Liver (tissue), 9 donors: ENCODE data around the gene PLXNA2. TPM values are rescaled to one million over a fixed set of nuclear protein-coding genes. Genes with fewer than 3 reads are reported as not detected.

ENCODE experiments used
- DNase-seq: peaks from one replicate; pipeline ENCODE4 v3.0.0-alpha.2; 2017; ENCODE audit warnings: low spot score
- H3K27ac ChIP-seq, 2 donors: one replicate each; pipeline ENCODE4 v1.7.0; 2013; ENCODE audit warnings: inconsistent platforms in 2 of 2, low read length in 2 of 2, control low read depth in 1 of 2, low read depth in 1 of 2, mild to moderate bottlenecking in 1 of 2
- H3K27me3 ChIP-seq, 4 donors: one replicate each; pipeline versions ENCODE4 v1.6.1 to v1.7.0; 2013; ENCODE audit warnings: low read length in 3 of 4, inconsistent platforms in 1 of 4, mild to moderate bottlenecking in 1 of 4, moderate library complexity in 1 of 4; ENCODE audit not compliant: control insufficient read depth in 4 of 4, insufficient read depth in 4 of 4
- H3K36me3 ChIP-seq, 4 donors: one replicate each; pipeline versions ENCODE4 v1.6.1 to v1.7.0; 2013; ENCODE audit warnings: low read length in 3 of 4, mild to moderate bottlenecking in 3 of 4, low read depth in 1 of 4, moderate library complexity in 1 of 4; ENCODE audit not compliant: control insufficient read depth in 4 of 4, insufficient read depth in 3 of 4
- H3K4me1 ChIP-seq, 4 donors: one replicate each; pipeline versions ENCODE4 v1.6.1 to v1.7.0; 2013; ENCODE audit warnings: low read length in 3 of 4, mild to moderate bottlenecking in 3 of 4, moderate library complexity in 1 of 4; ENCODE audit not compliant: control insufficient read depth in 4 of 4, insufficient read depth in 4 of 4
- H3K4me3 ChIP-seq, 3 donors: one replicate each; pipeline versions ENCODE4 v1.6.1 to v1.7.0; 2013; ENCODE audit warnings: low read length in 3 of 3, control low read depth in 1 of 3, low read depth in 1 of 3, mild to moderate bottlenecking in 1 of 3
- H3K9ac ChIP-seq, 2 donors: one replicate each; pipeline ENCODE4 v1.7.0; 2013; ENCODE audit warnings: low read length in 2 of 2, mild to moderate bottlenecking in 2 of 2, moderate library complexity in 2 of 2, control low read depth in 1 of 2, low read depth in 1 of 2
- H3K9me3 ChIP-seq, 4 donors: one replicate each; pipeline versions ENCODE4 v1.6.1 to v1.7.0; 2013; ENCODE audit warnings: low read length in 3 of 4; ENCODE audit not compliant: control insufficient read depth in 4 of 4
- EGR1 ChIP-seq, 2 donors: IDR thresholded peaks; 2 replicates each; pipeline ENCODE4 v1.6.1; 2016 to 2018; ENCODE audit warnings: antibody characterized with exemption in 2 of 2, low read depth in 2 of 2
- FOXA1 ChIP-seq: IDR thresholded peaks from 2 replicates; pipeline ENCODE4 v1.6.1; 2016; ENCODE audit warnings: antibody characterized with exemption
- FOXA2 ChIP-seq: IDR thresholded peaks from 2 replicates; pipeline ENCODE4 v1.6.1; 2016; ENCODE audit warnings: antibody characterized with exemption
- GABPA ChIP-seq, 2 donors: IDR thresholded peaks in 1 of 2; conservative IDR thresholded peaks in 1 of 2; 2 replicates each; pipeline ENCODE4 v1.6.1; 2016; ENCODE audit warnings: antibody characterized with exemption in 2 of 2, mild to moderate bottlenecking in 1 of 2, moderate library complexity in 1 of 2
- HNF4A ChIP-seq, 2 donors: conservative IDR thresholded peaks; 2 replicates each; pipeline ENCODE4 v1.6.1; 2016; ENCODE audit warnings: antibody characterized with exemption in 2 of 2, mild to moderate bottlenecking in 2 of 2
- HNF4G ChIP-seq: IDR thresholded peaks from 2 replicates; pipeline ENCODE4 v1.6.1; 2016; ENCODE audit warnings: antibody characterized with exemption
- JUND ChIP-seq, 2 donors: IDR thresholded peaks; 2 replicates each; pipeline ENCODE4 v1.6.1; 2016; ENCODE audit warnings: antibody characterized with exemption in 2 of 2
- NR2F2 ChIP-seq: IDR thresholded peaks from 2 replicates; pipeline ENCODE4 v1.6.1; 2016; ENCODE audit warnings: antibody characterized with exemption
- RAD21 ChIP-seq, 2 donors: IDR thresholded peaks; 2 replicates each; pipeline ENCODE4 v1.6.1; 2016; ENCODE audit warnings: antibody characterized with exemption in 2 of 2, mild to moderate bottlenecking in 2 of 2
- RXRA ChIP-seq, 2 donors: IDR thresholded peaks; 2 replicates each; pipeline ENCODE4 v1.6.1; 2017 to 2018; ENCODE audit warnings: antibody characterized with exemption in 2 of 2, mild to moderate bottlenecking in 1 of 2
- SP1 ChIP-seq: IDR thresholded peaks from 2 replicates; pipeline ENCODE4 v1.6.1; 2018; ENCODE audit warnings: antibody characterized with exemption, mild to moderate bottlenecking
- YY1 ChIP-seq: IDR thresholded peaks from 2 replicates; pipeline ENCODE4 v1.6.1; 2016; ENCODE audit warnings: antibody characterized with exemption, mild to moderate bottlenecking
- WGBS: extraction: QIAGEN DNeasy Blood & Tissue Kit; methylation state at CpG from one replicate; pipeline ENCODE4 v1.1.7; 2013; 5-methylcytosine and 5-hydroxymethylcytosine counted together
- polyA plus RNA-seq, 2 donors: library from polyadenylated mRNA; stranded (reverse) in 1 of 2; unstranded in 1 of 2; fragments of 200-250 nt in 1 of 2; fragments of >200 nt in 1 of 2; fragmentation: Nextera tagmentation in 1 of 2; extraction: Ambion mirVana in 1 of 2; gene quantifications; one replicate each; pipeline versions ENCODE4 v1.2.1 to v1.2.3, GENCODE V29; 2013 to 2015
- total RNA-seq, 2 donors: library from RNA; depleted of rRNA; stranded (reverse); fragments of >200 nt; gene quantifications; one replicate each; pipeline ENCODE4 v1.2.3, GENCODE V29; 2014
- TF ChIP-seq, protein P1 (sequence below): fragments of 150-350 bp; IDR thresholded peaks from 2 replicates; pipeline ENCODE4 v1.5.1; 2017; ENCODE audit warnings: improper control_type of control experiment, low read depth, low read length; ENCODE audit not compliant: missing input control
- TF ChIP-seq, protein P2 (sequence below): IDR thresholded peaks from 2 replicates; pipeline ENCODE4 v1.6.1; 2016; ENCODE audit warnings: antibody characterized with exemption, mild to moderate bottlenecking
- TF ChIP-seq, protein P3 (sequence below): IDR thresholded peaks from 2 replicates; pipeline ENCODE4 v1.6.1; 2016; ENCODE audit warnings: antibody characterized with exemption
- TF ChIP-seq, protein P4 (sequence below): IDR thresholded peaks from 2 replicates; pipeline ENCODE4 v1.6.1; 2016; ENCODE audit warnings: antibody characterized with exemption
- TF ChIP-seq, protein P5 (sequence below): IDR thresholded peaks from 2 replicates; pipeline ENCODE4 v1.6.1; 2016; ENCODE audit warnings: antibody characterized with exemption
- donor health status: healthy.
- donor health status: healthy.
- donor health status: healthy.
- donor health status: healthy.
- donor health status: healthy.

Gene PLXNA2
- total and polyA plus RNA-seq, 4 donors = 1.8 to 9.2 (median 2.8) TPM

DNA sequence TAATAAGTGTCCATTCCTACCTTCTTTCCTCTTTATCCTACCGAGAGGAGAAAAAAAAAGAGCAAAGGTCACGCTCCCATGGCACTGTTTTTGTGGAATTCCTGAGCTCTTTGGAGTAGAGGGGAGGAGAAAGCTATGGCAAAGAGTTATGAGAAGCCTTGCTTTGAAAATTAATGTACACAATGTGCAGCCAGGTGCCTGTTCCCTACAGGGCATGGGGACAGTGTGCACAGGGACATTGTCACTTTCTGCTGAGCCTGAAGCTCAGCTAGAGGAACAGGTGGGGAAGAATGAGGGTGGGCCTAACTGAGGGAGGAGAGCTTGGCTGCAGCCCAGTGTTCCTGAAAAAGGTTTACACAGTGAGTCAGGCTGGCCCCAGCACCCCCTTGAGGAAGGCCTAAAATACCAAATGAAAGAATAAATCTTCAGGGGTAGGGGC lies 66.1 kb downstream of the PLXNA2 start:
- no peak for DNase-seq
- H3K27ac ChIP-seq = no peak overlapping the region
- TF ChIP-seq EGR1 (IDR thresholded peaks at IDR 0.05; ENCODE audit: low read depth in 2 of 2) (no peak), YY1 (no peak), NR2F2 (no peak), FOXA2 (no peak), HNF4G (no peak), RXRA (IDR thresholded peaks at IDR 0.05) (no peak), SP1 (no peak), HNF4A (conservative IDR thresholded peaks at IDR 0.05) (peak; percentile 40 to 52), JUND (IDR thresholded peaks at IDR 0.05) (peak in 1 of 2 donors; percentile 29), GABPA (IDR thresholded peaks at IDR 0.05 in 1 of 2, conservative IDR thresholded peaks at IDR 0.05 in 1 of 2) (no peak), FOXA1 (no peak), RAD21 (IDR thresholded peaks at IDR 0.05) (no peak)
- TF ChIP-seq, protein P1, sequence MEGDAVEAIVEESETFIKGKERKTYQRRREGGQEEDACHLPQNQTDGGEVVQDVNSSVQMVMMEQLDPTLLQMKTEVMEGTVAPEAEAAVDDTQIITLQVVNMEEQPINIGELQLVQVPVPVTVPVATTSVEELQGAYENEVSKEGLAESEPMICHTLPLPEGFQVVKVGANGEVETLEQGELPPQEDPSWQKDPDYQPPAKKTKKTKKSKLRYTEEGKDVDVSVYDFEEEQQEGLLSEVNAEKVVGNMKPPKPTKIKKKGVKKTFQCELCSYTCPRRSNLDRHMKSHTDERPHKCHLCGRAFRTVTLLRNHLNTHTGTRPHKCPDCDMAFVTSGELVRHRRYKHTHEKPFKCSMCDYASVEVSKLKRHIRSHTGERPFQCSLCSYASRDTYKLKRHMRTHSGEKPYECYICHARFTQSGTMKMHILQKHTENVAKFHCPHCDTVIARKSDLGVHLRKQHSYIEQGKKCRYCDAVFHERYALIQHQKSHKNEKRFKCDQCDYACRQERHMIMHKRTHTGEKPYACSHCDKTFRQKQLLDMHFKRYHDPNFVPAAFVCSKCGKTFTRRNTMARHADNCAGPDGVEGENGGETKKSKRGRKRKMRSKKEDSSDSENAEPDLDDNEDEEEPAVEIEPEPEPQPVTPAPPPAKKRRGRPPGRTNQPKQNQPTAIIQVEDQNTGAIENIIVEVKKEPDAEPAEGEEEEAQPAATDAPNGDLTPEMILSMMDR = no peak
- TF ChIP-seq, protein P2, sequence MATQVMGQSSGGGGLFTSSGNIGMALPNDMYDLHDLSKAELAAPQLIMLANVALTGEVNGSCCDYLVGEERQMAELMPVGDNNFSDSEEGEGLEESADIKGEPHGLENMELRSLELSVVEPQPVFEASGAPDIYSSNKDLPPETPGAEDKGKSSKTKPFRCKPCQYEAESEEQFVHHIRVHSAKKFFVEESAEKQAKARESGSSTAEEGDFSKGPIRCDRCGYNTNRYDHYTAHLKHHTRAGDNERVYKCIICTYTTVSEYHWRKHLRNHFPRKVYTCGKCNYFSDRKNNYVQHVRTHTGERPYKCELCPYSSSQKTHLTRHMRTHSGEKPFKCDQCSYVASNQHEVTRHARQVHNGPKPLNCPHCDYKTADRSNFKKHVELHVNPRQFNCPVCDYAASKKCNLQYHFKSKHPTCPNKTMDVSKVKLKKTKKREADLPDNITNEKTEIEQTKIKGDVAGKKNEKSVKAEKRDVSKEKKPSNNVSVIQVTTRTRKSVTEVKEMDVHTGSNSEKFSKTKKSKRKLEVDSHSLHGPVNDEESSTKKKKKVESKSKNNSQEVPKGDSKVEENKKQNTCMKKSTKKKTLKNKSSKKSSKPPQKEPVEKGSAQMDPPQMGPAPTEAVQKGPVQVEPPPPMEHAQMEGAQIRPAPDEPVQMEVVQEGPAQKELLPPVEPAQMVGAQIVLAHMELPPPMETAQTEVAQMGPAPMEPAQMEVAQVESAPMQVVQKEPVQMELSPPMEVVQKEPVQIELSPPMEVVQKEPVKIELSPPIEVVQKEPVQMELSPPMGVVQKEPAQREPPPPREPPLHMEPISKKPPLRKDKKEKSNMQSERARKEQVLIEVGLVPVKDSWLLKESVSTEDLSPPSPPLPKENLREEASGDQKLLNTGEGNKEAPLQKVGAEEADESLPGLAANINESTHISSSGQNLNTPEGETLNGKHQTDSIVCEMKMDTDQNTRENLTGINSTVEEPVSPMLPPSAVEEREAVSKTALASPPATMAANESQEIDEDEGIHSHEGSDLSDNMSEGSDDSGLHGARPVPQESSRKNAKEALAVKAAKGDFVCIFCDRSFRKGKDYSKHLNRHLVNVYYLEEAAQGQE = no peak
- TF ChIP-seq, protein P3, sequence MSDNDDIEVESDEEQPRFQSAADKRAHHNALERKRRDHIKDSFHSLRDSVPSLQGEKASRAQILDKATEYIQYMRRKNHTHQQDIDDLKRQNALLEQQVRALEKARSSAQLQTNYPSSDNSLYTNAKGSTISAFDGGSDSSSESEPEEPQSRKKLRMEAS = no peak
- TF ChIP-seq, protein P4, sequence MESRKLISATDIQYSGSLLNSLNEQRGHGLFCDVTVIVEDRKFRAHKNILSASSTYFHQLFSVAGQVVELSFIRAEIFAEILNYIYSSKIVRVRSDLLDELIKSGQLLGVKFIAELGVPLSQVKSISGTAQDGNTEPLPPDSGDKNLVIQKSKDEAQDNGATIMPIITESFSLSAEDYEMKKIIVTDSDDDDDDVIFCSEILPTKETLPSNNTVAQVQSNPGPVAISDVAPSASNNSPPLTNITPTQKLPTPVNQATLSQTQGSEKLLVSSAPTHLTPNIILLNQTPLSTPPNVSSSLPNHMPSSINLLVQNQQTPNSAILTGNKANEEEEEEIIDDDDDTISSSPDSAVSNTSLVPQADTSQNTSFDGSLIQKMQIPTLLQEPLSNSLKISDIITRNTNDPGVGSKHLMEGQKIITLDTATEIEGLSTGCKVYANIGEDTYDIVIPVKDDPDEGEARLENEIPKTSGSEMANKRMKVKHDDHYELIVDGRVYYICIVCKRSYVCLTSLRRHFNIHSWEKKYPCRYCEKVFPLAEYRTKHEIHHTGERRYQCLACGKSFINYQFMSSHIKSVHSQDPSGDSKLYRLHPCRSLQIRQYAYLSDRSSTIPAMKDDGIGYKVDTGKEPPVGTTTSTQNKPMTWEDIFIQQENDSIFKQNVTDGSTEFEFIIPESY = no peak
- TF ChIP-seq, protein P5, sequence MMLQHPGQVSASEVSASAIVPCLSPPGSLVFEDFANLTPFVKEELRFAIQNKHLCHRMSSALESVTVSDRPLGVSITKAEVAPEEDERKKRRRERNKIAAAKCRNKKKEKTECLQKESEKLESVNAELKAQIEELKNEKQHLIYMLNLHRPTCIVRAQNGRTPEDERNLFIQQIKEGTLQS = no peak

More for the DNA sequence above, 66.1 kb downstream of the PLXNA2 start:
- no peaks in the 10 kb centered on the region for H3K9me3 ChIP-seq
- 64% methylated on average over 2 of the region's 2 CpGs for WGBS
- no peaks in the 10 kb centered on the region for H3K36me3 ChIP-seq
- peaks cover 8 to 67% (median 44%) of the 10 kb centered on the region in 4 donors for H3K4me1 ChIP-seq
- no peak overlapping the region for H3K9ac ChIP-seq
- H3K4me3 ChIP-seq = no peak overlapping the region
- H3K27me3 ChIP-seq = no peaks in the 10 kb centered on the region
